DMS53 (cell line): ENCODE measurements around the gene RIPK4.

ENCODE experiments used
- DNase-seq: peaks from one replicate; lab custom pipeline; 2025; lab: John Stamatoyannopoulos, UW

The RIPK4 gene

DNA sequence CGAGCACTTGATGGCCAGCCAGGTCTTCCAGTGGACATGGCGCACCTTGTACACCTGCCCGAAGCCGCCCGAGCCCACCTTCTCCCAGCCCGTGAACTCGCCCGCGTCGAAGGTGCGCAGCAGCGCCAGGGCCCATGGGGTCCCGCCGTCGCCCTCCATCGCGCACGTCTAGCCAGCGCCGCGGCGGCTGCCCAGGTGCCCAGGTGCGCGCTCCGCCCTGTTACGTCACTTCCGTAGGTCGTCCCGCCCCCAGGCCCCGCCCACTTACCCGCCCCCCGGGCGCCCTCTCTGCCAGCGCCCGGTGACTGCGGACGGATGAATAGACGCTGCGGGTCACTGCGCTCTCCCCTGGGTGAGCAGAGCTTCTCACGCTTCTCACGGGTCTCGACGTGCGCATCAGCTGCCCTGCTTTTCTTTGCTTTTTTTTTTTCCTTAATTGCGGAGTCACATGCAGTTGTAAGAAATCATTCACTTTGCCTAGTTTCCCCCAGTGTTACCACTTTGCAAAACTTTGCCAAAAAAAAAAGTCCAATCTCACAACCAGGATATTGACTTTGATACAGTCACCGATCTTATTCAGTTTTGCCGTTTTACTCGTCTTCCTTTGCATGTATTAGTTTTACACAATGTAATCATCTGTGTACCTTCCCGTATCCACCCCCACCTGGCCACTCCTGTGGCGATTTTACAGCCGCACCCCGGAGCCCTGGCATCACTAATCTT is at the start of gene RIPK4:
RIPK4 (minus strand) TSS at position 170 of the 723 bp plus-strand sequence; CDS start at position 159, 11 bp downstream.
- DNase-seq, result peak; percentile 97

DNA sequence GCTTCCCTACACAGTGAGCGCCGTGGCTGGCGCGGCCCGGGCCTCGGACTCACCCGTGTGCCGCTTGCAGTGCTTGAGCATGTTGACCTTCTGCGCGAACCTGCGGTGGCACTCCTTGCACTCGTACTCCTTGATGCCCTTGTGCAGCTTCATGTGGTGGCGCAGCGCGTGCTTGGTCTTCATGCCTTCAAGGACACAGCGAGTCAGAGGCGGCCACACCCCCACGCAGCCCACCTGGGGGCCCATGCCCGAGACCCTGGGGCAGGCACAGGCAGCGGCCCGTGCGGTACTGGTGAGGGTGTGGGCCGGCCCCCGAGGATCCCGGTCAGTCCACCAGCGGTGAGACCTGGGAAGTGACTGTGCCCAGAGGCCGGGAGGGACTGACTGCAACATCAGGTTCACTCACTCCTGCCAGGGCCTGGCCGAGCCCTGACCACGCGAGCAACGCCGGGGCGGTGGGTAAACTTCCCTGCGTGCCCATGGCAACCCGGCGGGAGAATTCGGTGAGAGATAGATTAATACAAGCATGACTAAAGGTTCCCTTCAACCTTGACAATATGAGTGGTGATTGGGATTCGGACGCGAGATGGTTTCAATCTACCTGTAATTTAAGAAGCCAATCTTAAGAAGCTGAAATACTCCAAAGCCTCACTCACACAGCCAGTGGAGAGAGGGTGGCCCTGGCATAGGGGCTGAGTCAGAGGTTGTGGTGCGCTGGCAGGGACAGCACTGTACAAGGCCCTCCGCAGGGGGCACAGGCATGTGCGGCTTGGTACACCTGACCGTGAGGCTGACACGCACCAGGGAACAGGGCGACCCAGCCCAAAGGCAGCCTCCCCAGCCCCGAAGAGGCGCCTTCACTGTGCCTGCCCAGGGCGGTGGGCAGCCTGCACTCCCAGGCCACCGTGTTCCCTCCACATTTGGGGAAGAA is 49.1 kb upstream of the RIPK4 start:
- no peak for DNase-seq

DNA sequence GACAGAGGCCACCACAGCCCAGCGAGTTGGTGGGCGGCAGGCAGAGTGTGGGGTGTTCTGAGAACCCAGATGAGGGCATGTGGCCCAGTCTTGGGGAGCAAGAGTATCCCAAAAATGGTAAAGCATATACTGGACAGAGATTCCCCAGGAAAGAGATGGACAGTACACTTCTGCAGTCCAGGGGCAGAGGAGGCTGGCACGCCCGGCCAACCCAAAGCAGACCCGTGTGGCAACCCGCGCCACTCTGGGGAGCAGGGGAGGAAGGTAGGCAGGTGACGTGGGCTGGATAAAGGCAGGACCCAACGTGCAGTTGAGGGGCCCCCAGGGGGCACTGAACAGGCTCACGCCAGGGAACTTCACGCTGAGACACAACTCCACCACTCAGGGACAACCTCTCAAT is 46.4 kb upstream of the RIPK4 start:
- no peak for DNase-seq

DNA sequence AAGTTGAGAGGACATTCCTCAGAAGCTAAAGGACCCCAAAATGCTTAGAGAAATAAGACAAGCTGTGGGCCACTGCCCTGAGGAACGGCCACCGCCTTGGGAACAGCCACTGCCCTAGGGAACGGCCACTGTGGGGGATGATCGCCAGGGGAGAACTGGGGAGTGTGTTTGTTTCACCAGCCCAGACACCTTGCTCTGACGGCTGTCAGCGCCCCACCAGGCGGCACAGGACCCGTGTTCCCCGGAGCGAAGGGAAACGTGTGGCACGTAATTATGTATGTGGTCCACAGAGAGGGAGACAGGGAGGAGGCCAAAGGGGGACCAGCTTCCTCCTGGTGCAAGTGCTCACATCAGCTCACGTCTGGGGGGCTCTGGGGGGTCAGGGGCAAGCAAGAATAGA is 45.8 kb upstream of the RIPK4 start:
- no peak for DNase-seq

DNA sequence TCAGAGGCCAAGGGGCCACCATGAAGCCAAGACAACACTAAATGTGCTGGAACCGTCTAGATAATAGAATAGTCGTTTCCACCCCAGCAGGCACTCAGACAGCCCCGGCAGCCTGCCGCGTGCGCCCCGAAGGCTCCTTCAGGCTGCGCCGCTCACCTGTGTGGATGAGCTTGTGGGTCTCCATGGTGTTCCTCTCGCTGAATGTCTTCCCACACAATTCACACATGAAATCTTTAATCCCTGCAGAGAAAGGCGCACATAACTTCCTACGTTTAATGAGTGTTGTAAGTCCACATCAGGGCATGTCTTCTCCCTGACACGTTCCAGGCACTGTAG is 43.7 kb upstream of the RIPK4 start:
- no peak for DNase-seq

DNA sequence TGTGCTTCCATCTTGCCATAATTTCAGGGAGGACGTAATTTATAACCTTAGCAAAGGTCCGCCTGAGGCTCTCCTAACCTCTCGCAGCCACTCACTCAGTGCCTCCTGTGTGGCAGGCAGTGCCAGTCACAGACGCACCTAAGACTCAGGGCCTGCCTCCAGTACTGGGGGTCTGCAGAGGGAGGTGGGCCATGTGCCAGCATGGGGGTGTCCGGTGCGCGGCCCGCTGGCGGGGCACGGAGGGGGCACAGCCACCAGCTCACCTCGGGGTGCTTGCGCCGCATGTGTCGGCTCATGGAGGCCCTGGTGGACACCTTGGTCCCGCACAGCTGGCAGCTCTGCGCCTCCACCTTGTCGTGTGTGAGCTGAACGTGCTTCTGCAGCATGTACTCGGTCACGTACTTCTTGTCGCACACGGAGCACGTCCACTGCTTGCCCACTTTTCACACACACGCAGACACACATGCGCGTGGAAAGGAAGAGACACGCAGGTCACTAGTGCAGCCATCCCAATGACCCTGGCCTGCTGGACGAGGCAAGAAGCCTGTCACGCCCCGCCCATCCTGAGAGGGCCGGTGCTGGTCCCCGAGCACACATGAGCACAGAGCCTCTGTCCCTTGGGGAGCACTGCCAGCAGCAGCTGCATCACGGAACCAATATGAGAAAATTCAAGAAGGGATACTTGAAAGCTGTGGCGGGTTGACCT is 43.2 kb upstream of the RIPK4 start:
- DNase-seq, result no peak

DNA sequence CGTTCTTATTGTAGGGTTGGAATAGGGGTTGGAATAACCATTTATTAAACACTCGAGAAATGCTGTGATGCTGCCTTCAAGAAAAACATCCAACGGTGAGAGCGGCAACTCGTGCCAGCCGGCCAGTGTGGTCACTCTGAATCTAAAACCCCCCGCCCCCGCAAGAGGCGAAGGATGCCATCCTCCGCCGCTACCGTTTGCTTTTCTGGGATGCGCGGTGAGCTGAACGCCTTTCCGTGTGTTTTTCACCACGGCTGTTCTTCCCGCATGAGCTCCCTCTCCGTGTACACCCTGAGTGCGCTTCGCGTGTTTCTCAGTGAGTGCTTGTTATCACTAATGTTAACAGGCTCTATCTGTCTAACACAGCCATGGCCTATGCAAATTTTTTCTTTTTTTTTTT is 42.0 kb upstream of the RIPK4 start:
- no peak for DNase-seq

DNA sequence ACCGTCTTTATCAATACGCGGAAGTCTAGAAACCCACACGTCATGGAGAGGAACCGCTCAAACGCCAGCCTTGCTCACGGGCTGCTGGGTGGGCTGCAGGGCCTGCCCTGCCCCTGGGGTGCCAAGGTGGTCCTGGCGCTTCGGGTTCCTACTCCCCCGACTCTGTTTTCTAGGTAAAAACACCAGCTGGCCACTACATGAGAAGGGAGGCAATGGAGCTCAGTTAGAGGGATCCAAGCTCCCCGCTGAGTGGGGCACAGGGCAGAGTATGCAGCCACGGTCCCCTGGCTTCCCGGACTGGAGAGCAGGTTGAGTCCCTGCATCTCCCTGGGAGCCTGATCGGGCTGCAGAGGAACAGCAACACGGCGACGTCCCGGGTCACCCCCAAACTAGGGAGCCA is 41.2 kb upstream of the RIPK4 start:
- DNase-seq, result no peak

DNA sequence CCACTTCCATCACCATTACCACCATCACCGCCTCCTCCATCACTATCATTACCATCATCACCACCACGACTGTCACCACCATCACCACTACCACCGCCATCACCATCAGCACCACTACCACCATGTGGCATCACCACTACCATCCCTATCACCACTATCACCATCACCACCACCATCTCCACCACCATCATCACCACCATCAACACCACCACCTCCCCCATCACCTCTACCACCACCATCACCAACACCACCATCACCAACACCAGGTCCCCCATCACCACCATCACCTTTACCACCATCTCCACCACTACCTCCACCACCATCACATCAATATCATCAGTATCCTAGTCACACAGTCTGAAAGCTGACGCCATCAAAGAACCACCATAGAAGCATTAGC is 39.9 kb upstream of the RIPK4 start:
- DNase-seq, result no peak

DNA sequence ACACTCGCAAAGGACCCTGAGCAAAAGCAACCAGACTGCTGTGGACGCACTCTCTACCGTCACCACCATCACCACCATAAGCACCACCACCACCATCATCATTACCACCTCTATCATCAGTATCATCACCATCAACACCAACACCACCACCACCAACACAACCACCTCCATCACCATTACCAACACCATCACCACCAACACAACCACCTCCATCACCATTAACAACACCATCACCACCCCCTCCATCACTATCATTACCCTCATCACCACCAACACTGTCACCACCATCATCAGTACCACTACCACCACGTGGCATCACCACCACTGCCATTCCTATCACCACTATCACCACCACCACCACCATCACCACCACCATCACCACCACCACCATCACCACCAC is 38.8 kb upstream of the RIPK4 start:
- no peak for DNase-seq

DNA sequence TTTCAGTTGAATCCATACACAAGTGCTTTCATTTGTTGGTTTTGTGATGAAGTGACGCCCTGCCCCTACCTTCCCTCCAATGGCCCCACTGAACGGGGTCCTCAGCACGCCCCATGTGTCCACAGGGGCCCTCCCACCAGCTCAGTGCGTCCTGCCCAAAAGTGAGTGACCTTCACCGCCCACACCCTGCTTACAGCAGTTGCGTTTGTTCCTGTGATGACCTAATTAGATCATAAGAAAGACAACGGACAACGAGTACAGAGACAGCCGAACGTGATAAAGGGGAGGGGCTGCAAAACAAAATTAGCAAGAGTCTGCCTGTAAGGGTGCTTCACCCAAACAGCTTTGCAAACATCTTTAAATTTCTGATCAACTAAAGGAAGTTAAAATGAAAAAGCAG is 38.2 kb upstream of the RIPK4 start:
- no peak for DNase-seq

DNA sequence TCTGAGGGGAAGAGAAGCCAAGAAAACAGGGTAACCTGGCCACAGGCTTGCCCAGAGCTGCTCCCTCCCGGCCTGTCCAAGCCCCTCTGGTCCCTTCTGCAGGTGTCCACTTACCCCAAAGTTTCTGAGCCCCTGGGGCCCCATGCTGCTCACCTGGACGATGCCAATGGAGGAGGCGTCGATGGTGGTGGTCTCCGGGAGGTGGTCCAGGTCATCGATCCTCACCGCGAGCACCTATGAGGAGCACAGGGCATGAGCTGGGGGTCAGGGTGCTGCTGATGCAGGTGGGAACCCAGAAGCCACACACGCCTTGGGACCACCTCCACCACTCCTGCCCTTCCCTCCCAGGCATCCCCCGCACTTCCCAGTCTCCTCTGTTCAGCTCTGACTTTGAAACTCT is 37.5 kb upstream of the RIPK4 start:
- DNase-seq, result no peak

DNA sequence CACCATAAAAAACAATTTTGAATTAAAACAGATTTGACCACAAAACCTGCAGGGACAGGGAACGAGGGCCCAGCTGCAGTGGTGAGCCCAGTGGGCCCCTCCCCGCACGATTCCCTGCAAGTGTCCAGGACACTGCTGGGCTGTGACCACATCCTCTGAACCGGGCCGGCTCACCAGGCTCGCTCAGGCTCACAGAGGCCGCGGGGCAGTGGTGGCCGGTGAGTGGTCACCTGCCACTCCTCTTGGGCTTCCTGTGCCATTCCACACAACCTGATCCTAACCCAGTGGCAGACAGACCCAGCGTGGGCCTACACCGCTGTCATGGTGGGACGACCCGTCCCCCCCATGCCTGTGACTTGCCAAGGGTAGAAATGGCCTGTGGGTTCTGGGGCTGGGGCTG is 36.5 kb upstream of the RIPK4 start:
- DNase-seq, result no peak

DNA sequence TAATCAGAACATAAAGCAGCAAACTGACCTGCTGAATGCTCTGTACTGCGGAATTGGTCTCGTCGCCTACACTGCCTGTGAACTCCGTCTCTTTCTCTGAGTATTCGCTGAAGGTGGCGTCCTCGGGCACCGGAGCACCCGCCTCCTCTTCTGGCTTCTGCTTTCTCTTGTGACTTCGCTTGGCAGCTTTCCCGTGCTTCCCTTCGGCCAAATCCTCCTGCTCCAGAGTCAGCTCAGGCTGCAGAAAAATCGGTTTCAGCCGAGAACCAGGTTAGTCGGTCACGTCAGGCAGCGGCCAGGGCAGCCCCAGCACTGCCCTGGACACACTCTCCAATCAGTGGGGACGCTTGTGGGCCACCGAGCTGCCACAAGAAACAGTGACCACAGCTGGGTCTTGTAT is 35.8 kb upstream of the RIPK4 start:
- no peak for DNase-seq

DNA sequence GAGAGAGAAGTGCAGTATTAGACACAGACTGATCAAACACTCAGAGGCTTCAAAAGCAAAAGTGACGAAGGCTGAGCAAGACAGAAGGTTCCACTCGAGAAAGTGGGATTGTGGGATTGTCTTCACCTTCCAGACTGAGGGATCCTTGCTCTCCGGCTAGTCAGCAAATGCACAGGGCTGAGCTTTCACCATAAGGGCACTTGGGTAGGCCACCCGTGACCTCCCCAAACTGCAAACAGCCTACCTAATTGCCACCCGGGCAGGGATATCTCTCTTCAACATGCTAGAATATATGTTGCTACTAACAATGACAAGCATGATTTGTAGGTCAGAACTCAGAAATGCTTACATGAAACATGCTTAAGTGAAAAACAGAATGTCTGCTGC is 35.3 kb upstream of the RIPK4 start:
- no peak for DNase-seq

DNA sequence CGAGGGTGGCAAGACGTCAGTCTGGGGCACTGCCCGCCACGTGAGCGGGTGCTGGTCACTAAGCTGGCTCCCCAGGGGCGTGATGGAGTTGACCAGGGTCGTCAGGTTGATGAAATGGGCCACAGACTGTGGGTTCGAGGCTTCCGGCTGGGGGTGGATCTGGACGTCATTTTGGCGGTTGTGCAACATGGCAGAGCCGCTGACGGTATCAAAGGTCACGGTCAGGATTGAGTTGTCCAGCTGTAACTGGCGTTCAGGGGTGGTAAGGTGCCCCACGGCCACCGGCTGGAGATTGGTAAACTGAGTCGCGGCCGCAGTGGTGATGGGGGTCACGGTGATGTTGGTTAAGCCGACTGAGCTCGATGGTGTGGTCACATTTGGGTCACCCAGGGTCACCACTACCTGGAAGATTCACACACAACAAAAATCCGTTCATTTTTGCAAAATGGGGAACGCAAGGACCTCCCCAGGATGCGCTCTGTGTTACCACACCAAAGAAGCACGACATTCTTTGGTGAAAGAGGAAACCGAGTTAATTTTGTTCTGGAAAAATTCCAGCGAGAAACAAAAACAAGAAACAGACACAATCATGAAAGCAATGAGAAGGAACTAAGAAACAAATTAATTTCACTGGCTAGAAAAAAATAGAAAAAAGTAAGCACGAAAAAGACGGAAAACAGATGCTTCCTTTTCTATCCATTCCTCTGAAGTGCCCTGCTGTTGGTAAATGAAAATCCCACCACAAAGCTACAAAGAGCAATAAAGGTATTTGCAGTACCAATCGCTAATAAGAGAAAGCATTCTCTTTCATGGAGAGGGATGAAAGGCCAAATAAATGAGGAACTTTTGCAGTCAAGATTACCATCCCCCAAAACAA is 34.7 kb upstream of the RIPK4 start:
- DNase-seq, result no peak

DNA sequence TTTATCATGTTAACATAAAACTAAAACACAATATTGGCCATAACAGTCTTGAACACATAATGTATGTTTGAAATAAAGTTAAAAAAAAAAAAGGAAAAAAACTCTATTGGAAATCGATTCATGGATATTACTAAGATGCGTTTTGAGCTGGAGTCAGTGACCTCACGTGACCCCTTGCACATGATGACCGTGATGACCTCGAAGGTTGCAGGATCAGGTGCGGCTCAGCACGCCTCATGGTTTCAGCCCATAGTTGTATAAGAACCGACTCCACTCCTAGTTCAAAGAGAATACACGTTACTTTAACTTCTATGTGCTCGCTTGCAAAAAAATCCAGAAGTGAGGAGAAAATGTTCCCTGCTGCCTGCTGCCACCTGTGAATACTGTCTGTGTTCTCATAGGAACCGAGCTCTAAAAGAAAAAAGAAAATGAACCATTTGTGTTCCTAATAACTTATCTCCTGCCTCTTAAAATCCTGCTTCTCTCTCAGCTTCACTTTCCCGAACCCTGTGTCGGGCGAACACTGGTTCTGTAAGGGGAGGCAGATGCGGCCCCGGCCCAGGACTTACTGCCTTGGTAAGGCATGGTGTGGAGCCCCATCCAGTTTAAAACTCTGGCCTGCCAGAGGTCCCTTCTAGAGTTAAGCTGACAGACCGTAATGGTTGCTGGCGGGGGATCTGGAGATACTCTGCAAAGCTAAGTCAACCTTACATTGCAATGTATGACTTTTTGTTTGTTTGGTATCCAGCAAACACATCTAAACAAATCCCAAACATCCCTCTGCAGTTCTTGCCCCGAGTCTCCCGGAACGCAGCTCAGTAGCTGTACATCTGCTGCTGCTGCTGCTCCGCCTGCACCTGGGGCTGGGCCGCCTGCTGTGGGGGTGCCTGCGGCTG is 33.8 kb upstream of the RIPK4 start:
- no peak for DNase-seq

DNA sequence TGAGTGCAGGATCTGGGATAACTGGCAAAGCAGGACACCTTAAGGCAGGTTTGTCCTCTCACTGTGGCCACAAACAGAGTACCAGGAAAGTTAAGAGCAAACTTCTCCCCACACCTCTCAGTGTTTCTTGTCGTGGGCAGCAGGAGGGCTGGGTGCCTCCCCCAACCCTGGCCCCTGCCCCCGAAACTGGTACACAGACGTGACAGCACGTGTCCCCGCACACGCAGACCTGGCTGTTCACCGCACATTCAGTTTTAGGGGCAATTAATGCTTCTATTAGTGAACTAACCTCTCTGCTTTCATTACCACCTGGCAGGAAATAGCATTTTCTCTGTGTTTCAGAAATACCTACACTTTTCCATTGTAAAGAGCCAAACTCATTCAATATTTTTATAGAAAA is 32.9 kb upstream of the RIPK4 start:
- no peak for DNase-seq

DNA sequence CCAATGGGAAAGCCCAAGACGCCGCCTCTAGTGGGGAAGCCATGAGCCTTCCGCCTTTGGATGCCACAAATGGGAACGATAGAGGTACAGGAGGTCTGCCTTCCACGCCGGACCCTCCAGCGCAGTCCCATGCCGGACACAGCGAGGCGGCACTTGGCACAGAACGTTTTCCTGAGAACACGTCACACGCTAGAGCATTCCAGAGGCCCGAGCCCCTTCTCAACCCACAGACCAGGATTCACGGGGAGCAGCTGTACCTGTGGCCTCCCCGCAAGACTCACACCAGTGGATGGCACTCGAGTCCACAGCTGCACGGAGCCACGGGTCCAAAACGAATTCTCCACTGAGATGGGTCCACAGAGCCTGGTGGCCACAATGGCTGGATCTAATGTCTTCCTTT is 31.5 kb upstream of the RIPK4 start:
- DNase-seq, result no peak

DNA sequence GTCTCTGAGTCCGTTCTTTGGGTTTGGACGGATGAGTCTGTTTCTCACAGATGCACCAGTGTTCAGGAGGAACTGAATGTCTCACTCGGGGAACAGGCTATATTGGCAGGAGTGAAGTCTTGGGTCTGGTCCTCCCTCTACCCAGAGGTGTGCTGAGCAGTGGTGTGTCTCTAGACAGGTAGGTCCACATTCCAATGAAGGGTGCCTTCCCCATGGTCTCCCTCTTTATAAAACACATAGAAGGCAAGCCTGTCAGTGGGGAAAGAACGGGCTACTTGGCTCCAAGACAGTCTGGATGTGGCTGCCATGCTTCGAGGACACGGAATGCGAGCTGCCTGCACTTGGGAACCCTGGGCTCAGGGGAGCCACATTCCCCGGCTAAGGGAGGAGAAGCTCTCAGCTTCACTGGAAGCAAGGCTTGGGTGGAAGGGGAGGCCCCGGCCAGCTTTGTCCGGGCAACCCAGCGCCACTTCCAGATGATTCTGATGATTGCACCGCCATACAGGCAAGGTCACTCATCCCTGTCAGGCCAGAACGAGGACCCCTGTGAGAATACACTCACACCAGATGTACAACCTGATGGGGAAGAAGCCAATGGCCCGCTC is 29.7 kb upstream of the RIPK4 start:
- no peak for DNase-seq

DNA sequence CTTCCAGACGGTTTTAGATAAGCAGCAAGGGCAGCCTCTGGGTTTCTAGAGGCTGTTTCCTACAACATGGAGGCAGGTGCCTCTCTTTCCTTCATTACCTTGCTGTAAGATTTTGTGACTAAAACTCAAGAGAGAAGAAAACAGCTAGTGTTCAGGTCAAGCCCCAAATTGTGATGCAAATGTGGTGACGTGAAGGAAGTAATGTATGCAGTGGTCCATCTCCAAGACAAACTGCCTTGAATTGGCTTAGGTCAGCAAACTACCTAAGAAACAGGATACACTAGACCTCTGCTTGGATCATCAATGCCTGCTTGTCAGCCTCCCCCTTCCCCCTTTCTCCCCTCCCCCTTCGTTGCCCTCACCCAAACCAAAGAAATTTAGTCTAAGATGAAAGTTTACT is 28.9 kb upstream of the RIPK4 start:
- no peak for DNase-seq
